ENCODE results near the gene PCBD2.

GRCh38 chr5:135009736-135010501 lies 105.0 kb downstream of the PCBD2 start:
- TF ChIP-seq POLR2A (IDR thresholded peaks at IDR 0.05; ENCODE audit: low read length) (no peak), GATA1 (IDR thresholded peaks at IDR 0.05; ENCODE audit: low read depth, low read length) (no peak)

All from erythroblast (primary cell).